Endothelial cell (in vitro differentiated cells): ENCODE data around the gene DNAJB13. TPM values are rescaled to one million over a fixed set of nuclear protein-coding genes. Genes with fewer than 3 reads are reported as not detected.

Source experiments
- DNase-seq: peaks from one replicate; pipeline ENCODE4 v3.0.0; 2021; ENCODE audit warnings: low spot score
- H3K27ac Mint-ChIP-seq: one replicate; pipeline ENCODE4 v1.8.0; 2021; ENCODE audit warnings: mixed read lengths, inconsistent platforms; ENCODE audit not compliant: unreplicated experiment
- H3K27me3 Mint-ChIP-seq: one replicate; pipeline ENCODE4 v1.8.0; 2021; ENCODE audit warnings: mild to moderate bottlenecking, moderate library complexity, mixed read lengths, inconsistent platforms; ENCODE audit not compliant: unreplicated experiment
- H3K36me3 Mint-ChIP-seq: one replicate; pipeline ENCODE4 v1.8.0; 2021; ENCODE audit warnings: mild to moderate bottlenecking, low read depth, mixed read lengths, inconsistent platforms; ENCODE audit not compliant: unreplicated experiment
- H3K4me1 Mint-ChIP-seq: one replicate; pipeline ENCODE4 v1.8.0; 2021; ENCODE audit warnings: mild to moderate bottlenecking, mixed read lengths, inconsistent platforms; ENCODE audit not compliant: unreplicated experiment
- H3K4me3 Mint-ChIP-seq: one replicate; pipeline ENCODE4 v1.8.0; 2021; ENCODE audit warnings: mild to moderate bottlenecking, mixed read lengths, inconsistent platforms; ENCODE audit not compliant: unreplicated experiment
- H3K9me3 Mint-ChIP-seq: one replicate; pipeline ENCODE4 v1.8.0; 2021; ENCODE audit warnings: mixed read lengths, inconsistent platforms; ENCODE audit not compliant: unreplicated experiment
- CTCF ChIP-seq: fragments of 200-600 bp; sonication (generic); IDR thresholded peaks from one replicate; pipeline ENCODE4 v1.5.0; 2021; ENCODE audit warnings: antibody characterized with exemption; ENCODE audit not compliant: unreplicated experiment
- total RNA-seq: library from RNA; stranded (reverse); fragmentation: NEBNext Ultra II Directional; extraction: Animal tissue kit (Norgen Biotek cat#: 25700); gene quantifications from one replicate; pipeline ENCODE4 v1.2.1, GENCODE V29; 2021; ENCODE audit not compliant: unreplicated experiment

Gene DNAJB13
- total RNA-seq, 1 donor from 2014 or later, result 0.36 TPM

GRCh38 chr11:74014880-74015279 is 64.1 kb downstream of the DNAJB13 start:
- Mint-ChIP-seq H3K9me3 (no peaks in the 10 kb centered on the region), H3K4me1 (peaks cover 3% of the 10 kb centered on the region), H3K36me3 (peaks cover 25% of the 10 kb centered on the region), H3K27ac (no peak overlapping the region), H3K27me3 (peaks cover 2% of the 10 kb centered on the region), H3K4me3 (no peak overlapping the region)
- no peak for TF ChIP-seq CTCF
- DNase-seq, result no peak

DNA sequence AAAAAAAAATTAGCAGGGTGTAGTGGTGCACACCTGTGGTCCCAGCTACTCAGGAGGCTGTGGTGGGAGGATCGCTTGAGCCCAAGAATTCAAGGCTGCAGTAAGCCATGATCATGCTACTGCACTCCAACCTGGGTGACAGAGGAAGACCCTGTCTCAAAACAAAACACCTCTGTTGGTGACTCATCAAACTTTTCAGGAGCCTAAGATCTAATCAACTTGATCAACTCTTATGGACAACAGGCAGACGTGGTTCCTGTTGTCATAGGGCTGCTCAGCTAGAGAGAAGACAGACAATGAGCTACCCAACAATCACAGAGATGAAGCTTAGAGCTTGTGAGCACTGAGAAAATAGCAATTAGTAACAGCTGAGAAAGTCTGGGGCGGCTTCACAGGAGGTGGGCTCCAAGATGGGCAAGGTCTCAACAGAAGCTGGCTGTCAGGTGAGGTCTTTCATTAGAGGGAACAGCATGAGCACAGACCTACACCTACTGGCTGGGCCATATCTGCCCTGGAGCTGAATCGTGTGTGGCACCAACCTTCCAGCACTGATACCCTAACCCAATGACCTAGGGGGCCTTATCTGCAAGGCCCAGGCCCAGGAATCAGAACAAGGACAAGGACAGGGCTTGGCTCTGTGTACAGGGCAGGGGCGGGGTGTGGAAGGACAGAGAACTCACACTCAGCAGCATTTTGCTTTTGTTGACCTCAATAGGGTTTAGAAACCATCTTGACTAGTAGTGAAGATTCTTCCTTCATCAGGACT is 65.3 kb downstream of the DNAJB13 start:
- no peak for TF ChIP-seq CTCF
- DNase-seq, result no peak

DNA sequence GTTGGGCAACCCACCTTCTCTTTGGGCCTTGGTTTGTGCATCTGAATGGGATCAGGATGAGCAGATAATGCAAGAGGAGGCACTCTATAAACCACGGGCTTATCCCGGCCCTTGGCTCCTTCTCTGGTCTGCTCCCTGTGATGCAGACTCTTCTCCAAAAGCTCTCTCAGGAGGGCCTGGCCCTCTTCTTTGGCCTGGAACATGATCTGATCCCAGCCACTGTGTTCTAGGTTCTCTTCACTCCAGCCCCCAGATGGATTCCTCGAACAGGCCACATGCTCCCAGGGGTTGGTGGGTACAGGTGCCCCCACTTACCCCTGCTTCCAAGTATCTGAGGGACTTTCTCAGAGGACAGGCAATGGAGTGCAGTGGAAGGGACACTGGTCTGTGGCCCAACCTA is 66.8 kb downstream of the DNAJB13 start:
- no peaks in the 10 kb centered on the region for H3K4me1 Mint-ChIP-seq
- no peak for TF ChIP-seq CTCF
- no peak for DNase-seq
- peak overlapping the region; percentile 17 for H3K4me3 Mint-ChIP-seq
- no peaks in the 10 kb centered on the region for H3K9me3 Mint-ChIP-seq
- no peaks in the 10 kb centered on the region for H3K27me3 Mint-ChIP-seq
- no peak overlapping the region for H3K27ac Mint-ChIP-seq
- H3K36me3 Mint-ChIP-seq, result peaks cover 21% of the 10 kb centered on the region

More for the DNA sequence above, 65.3 kb downstream of the DNAJB13 start:
- Mint-ChIP-seq H3K4me1 (no peaks in the 10 kb centered on the region), H3K9me3 (no peaks in the 10 kb centered on the region), H3K27ac (no peak overlapping the region), H3K36me3 (peaks cover 25% of the 10 kb centered on the region), H3K4me3 (peak overlapping the region; percentile 61), H3K27me3 (peaks cover 2% of the 10 kb centered on the region)

DNA sequence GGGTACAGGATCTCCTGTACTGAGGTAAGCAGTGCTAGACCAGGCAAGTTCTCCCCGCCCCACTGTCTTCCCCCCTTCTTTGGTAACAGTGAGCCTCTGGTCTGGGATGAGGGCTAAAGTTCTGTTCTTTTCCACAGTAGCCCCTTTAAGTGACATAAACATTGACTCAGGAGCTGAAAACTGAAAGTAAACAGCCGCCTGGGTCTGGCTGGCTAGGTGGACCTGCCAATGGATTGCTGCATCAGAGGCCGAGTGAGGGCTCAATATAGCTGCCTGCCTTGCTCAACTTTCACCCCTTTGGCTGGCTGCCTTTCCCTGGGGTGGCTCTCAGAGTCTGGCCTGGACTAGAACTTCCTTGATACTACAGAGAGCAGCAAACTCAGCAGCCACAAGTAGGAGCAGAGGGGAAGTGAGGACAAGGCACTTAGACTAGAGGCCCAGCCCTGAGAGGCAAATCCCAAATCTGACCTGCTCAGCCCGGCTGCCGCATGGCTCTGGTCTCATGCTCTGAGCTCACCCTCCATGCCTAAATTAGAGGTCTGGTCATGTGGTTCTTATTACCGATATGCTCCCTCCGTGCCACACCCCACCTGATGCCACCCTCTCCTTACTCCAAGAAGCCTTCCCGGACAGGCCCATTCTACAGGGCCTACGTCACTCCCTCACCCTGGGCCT is 67.6 kb downstream of the DNAJB13 start:
- Mint-ChIP-seq H3K4me1 (peaks cover 1% of the 10 kb centered on the region), H3K4me3 (no peak overlapping the region), H3K36me3 (peaks cover 21% of the 10 kb centered on the region), H3K27me3 (no peaks in the 10 kb centered on the region), H3K27ac (no peak overlapping the region), H3K9me3 (no peaks in the 10 kb centered on the region)
- no peak for DNase-seq
- TF ChIP-seq CTCF, result no peak

- Mint-ChIP-seq H3K9me3 (no peaks in the 10 kb centered on the region), H3K36me3 (peaks cover 21% of the 10 kb centered on the region), H3K4me3 (no peak overlapping the region), H3K27ac (no peak overlapping the region), H3K27me3 (no peaks in the 10 kb centered on the region), H3K4me1 (peaks cover 9% of the 10 kb centered on the region)
- no peak for DNase-seq
- TF ChIP-seq CTCF, result no peak
These were observed 68.4 kb downstream of the DNAJB13 start for GRCh38 chr11:74019104-74019738.
